Measurements from ENCODE around the gene SEPTIN5.

The SEPTIN5 gene

GRCh38 chr22:19714312-19715187 lies at the start of gene SEPTIN5:
TSS of gene SEPTIN5 (plus strand) at chr22:19714503. CDS start at chr22:19714589, 86 bp downstream.
- Histone ChIP-seq H3K27me3 (ENCODE audit: low read length) (no peaks in the 10 kb centered on the region), H3K9me2 (replicated peaks; ENCODE audit: insufficient read depth, low read length) (no peaks in the 10 kb centered on the region), H2AFZ (ENCODE audit: low read depth, low read length, severe bottlenecking) (no peak within 1 kb of the TSS), H3F3A (ENCODE audit: insufficient read depth) (no peaks in the 10 kb centered on the region), H4K20me1 (ENCODE audit: low read depth, low read length) (no peaks in the 10 kb centered on the region), H3K79me2 (ENCODE audit: insufficient read depth, low read length) (no peaks in the 10 kb centered on the region), H3K9me3 (ENCODE audit: insufficient read depth, low read length) (no peaks in the 10 kb centered on the region), H3K27ac (ENCODE audit: low read depth, low read length) (no peak within 1 kb of the TSS), H3K4me2 (ENCODE audit: low read depth, low read length, poor library complexity, severe bottlenecking) (no peak within 1 kb of the TSS), H3K4me3 (ENCODE audit: insufficient read depth, low read length, poor library complexity, severe bottlenecking) (no peak within 1 kb of the TSS), H3K9ac (ENCODE audit: low read length) (no peak within 1 kb of the TSS), H3K36me3 (ENCODE audit: low read length) (no peaks in the 10 kb centered on the region)
- TF ChIP-seq CTCF (IDR thresholded peaks at IDR 0.05; ENCODE audit: insufficient read depth, low read length, poor library complexity, severe bottlenecking), result no peak
- TF ChIP-seq EZH2phosphoT487 (conservative IDR thresholded peaks at IDR 0.05; ENCODE audit: low read length), result no peak

- H3K79me2 ChIP-seq (ENCODE audit: insufficient read depth, low read length), result no peaks in the 10 kb centered on the region
- H3K9ac ChIP-seq (ENCODE audit: low read length), result no peak overlapping the region
- H4K20me1 ChIP-seq (ENCODE audit: low read depth, low read length), result no peaks in the 10 kb centered on the region
- no peaks in the 10 kb centered on the region for H3K27me3 ChIP-seq (ENCODE audit: low read length)
- H3K9me3 ChIP-seq (ENCODE audit: insufficient read depth, low read length), result no peaks in the 10 kb centered on the region
- no peaks in the 10 kb centered on the region for H3F3A ChIP-seq (ENCODE audit: insufficient read depth)
- no peaks in the 10 kb centered on the region for H3K36me3 ChIP-seq (ENCODE audit: low read length)
- H3K27ac ChIP-seq (ENCODE audit: low read depth, low read length), result no peak overlapping the region
- H3K4me2 ChIP-seq (ENCODE audit: low read depth, low read length, poor library complexity, severe bottlenecking), result no peak overlapping the region
- TF ChIP-seq EZH2phosphoT487 (conservative IDR thresholded peaks at IDR 0.05; ENCODE audit: low read length) (no peak), CTCF (IDR thresholded peaks at IDR 0.05; ENCODE audit: insufficient read depth, low read length, poor library complexity, severe bottlenecking) (no peak)
- no peak overlapping the region for H2AFZ ChIP-seq (ENCODE audit: low read depth, low read length, severe bottlenecking)
- H3K4me3 ChIP-seq (ENCODE audit: insufficient read depth, low read length, poor library complexity, severe bottlenecking), result no peak overlapping the region
- no peaks in the 10 kb centered on the region for H3K9me2 ChIP-seq (replicated peaks; ENCODE audit: insufficient read depth, low read length)
Measured at GRCh38 chr22:19664951-19665783, 49.1 kb upstream of the SEPTIN5 start.

- Histone ChIP-seq H3K36me3 (ENCODE audit: low read length) (no peaks in the 10 kb centered on the region), H4K20me1 (ENCODE audit: low read depth, low read length) (no peaks in the 10 kb centered on the region), H3K4me2 (ENCODE audit: low read depth, low read length, poor library complexity, severe bottlenecking) (no peak overlapping the region), H3K9ac (ENCODE audit: low read length) (no peak overlapping the region), H3K79me2 (ENCODE audit: insufficient read depth, low read length) (no peaks in the 10 kb centered on the region), H3K27me3 (ENCODE audit: low read length) (no peaks in the 10 kb centered on the region), H3K27ac (ENCODE audit: low read depth, low read length) (no peak overlapping the region), H2AFZ (ENCODE audit: low read depth, low read length, severe bottlenecking) (no peak overlapping the region), H3K4me3 (ENCODE audit: insufficient read depth, low read length, poor library complexity, severe bottlenecking) (no peak overlapping the region), H3K9me3 (ENCODE audit: insufficient read depth, low read length) (no peaks in the 10 kb centered on the region), H3F3A (ENCODE audit: insufficient read depth) (no peaks in the 10 kb centered on the region), H3K9me2 (replicated peaks; ENCODE audit: insufficient read depth, low read length) (no peaks in the 10 kb centered on the region)
- TF ChIP-seq EZH2phosphoT487 (conservative IDR thresholded peaks at IDR 0.05; ENCODE audit: low read length), result no peak
- TF ChIP-seq CTCF (IDR thresholded peaks at IDR 0.05; ENCODE audit: insufficient read depth, low read length, poor library complexity, severe bottlenecking), result no peak
Measured at GRCh38 chr22:19665784-19666672, 48.3 kb upstream of the SEPTIN5 start.

Data from SU-DHL-6 (cell line).